K562 (cell line): Measurements from ENCODE around the gene TRIO. TPM values are rescaled to one million over a fixed set of nuclear protein-coding genes. Genes with fewer than 3 reads are reported as not detected.

Experiments used
- ATAC-seq: fragments of 200-7000 bp; cut with Tn5 transposase; 3 replicates; pipeline ENCODE4 v1.9.1; 2020; ENCODE audit warnings: moderate library complexity
- BruUV-seq: library from RNA; stranded (reverse); fragments of 400-500 nt; replicated peaks from 2 replicates; lab custom pipeline; 2021; lab: Mats Ljungman, UMichigan
- CTCF ChIA-PET: fragments of 300-600 bp; formaldehyde crosslinking; extraction: SDS; loops from one replicate; lab custom pipeline; 2021; ENCODE audit warnings: low intra/inter-chr PET ratio; lab: Yijun Ruan, JAX
- POLR2A ChIA-PET: fragments of 300-600, 350-650 bp; sonication (Branson Sonifier 250); formaldehyde crosslinking; extraction: SDS; loops from one replicate; lab custom pipeline; 2021; ENCODE audit warnings: antibody characterized with exemption, inconsistent platforms; lab: Yijun Ruan, JAX
- DNase-seq, 4 experiments: peaks; one replicate each; pipeline versions ENCODE4 v3.0.0 to v3.0.0-alpha.2; 2011 to 2018; ENCODE audit warnings: low spot score in 3 of 4, mixed read lengths in 3 of 4; ENCODE audit errors: extremely low read depth in 1 of 4
- FAIRE-seq: peaks from 2 replicates; lab custom pipeline; 2011; peaks lifted over from hg19 to GRCh38; lab: Jason Lieb, UNC
- H2AFZ ChIP-seq: 2 replicates; pipeline ENCODE4 v1.6.0; 2011; ENCODE audit warnings: low read depth, low read length, control low read depth, inconsistent platforms
- H3K27ac ChIP-seq: fragments of 200-600 bp; 3 replicates; pipeline ENCODE4 v1.8.0; 2011; ENCODE audit warnings: low read depth, mild to moderate bottlenecking, control low read depth, inconsistent platforms, low read length, moderate library complexity, mixed read lengths; ENCODE audit errors: extremely low read depth
- H3K27me3 ChIP-seq, 2 experiments: fragments of 300-600 bp in 1 of 2; 2 replicates in 1 of 2; 3 replicates in 1 of 2; pipeline versions ENCODE4 v1.6.0 to v1.8.0; 2011; ENCODE audit warnings: inconsistent platforms in 2 of 2, low read length in 2 of 2, mild to moderate bottlenecking in 1 of 2, mixed read lengths in 1 of 2, moderate library complexity in 1 of 2; ENCODE audit not compliant: control insufficient read depth in 2 of 2, insufficient read depth in 2 of 2
- H3K36me3 ChIP-seq: fragments of 300-600 bp; 3 replicates; pipeline ENCODE4 v1.8.0; 2011; ENCODE audit warnings: mild to moderate bottlenecking, low read length, inconsistent platforms; ENCODE audit not compliant: control insufficient read depth, insufficient read depth
- H3K4me1 ChIP-seq, 2 experiments: fragments of 200-600 bp in 1 of 2; replicated peaks in 1 of 2; 2 replicates in 1 of 2; 3 replicates in 1 of 2; pipeline versions ENCODE4 v1.5.1 to v1.8.0; 2011; ENCODE audit warnings: inconsistent platforms in 2 of 2, low read length in 2 of 2, mild to moderate bottlenecking in 1 of 2, mixed read lengths in 1 of 2, moderate library complexity in 1 of 2; ENCODE audit not compliant: control insufficient read depth in 2 of 2, insufficient read depth in 2 of 2
- H3K4me2 ChIP-seq: 2 replicates; pipeline ENCODE4 v1.6.1; 2011; ENCODE audit warnings: low read length, control low read depth, inconsistent platforms, mixed read lengths; ENCODE audit not compliant: insufficient read depth
- H3K4me3 ChIP-seq: fragments of 200-600 bp; sonication (generic), shearing (Covaris generic); 2 replicates; pipeline ENCODE4 v1.5.1; 2016; ENCODE audit warnings: control low read depth, inconsistent platforms
- H3K79me2 ChIP-seq: fragments of 200-600 bp; 3 replicates; pipeline ENCODE4 v1.8.0; 2011; ENCODE audit warnings: low read length, inconsistent platforms; ENCODE audit not compliant: control insufficient read depth, insufficient read depth
- H3K9ac ChIP-seq, 2 experiments: 2 replicates each; pipeline versions ENCODE4 v1.6.0 to v1.6.1; 2011; ENCODE audit warnings: low read depth in 2 of 2, low read length in 2 of 2, control low read depth in 1 of 2, inconsistent platforms in 1 of 2, mild to moderate bottlenecking in 1 of 2, mixed read lengths in 1 of 2; ENCODE audit not compliant: insufficient read depth in 1 of 2
- H3K9me1 ChIP-seq: one replicate; pipeline ENCODE4 v1.6.0; 2011; ENCODE audit warnings: inconsistent platforms, mild to moderate bottlenecking, low read length, moderate library complexity; ENCODE audit not compliant: control insufficient read depth, insufficient read depth
- H3K9me3 ChIP-seq: replicated peaks from 2 replicates; pipeline ENCODE4 v1.5.1; 2011; ENCODE audit warnings: low read depth, low read length, inconsistent platforms; ENCODE audit not compliant: control insufficient read depth, insufficient read depth
- H4K20me1 ChIP-seq: replicated peaks from 2 replicates; pipeline ENCODE4 v1.6.1; 2011; ENCODE audit warnings: low read length, inconsistent platforms, mixed read lengths; ENCODE audit not compliant: control insufficient read depth, insufficient read depth
- CBFB ChIP-seq: sonication (generic); formaldehyde crosslinking; IDR thresholded peaks from 2 replicates; pipeline ENCODE4 v1.4.0; 2020; ENCODE audit warnings: mild to moderate bottlenecking, missing genetic modification reagents
- E2F8 ChIP-seq: fragments of 450-650 bp; IDR thresholded peaks from 2 replicates; pipeline ENCODE4 v1.7.1; 2018; ENCODE audit warnings: mild to moderate bottlenecking, low read depth; ENCODE audit not compliant: partially characterized antibody
- FOXA1 ChIP-seq: fragments of 450-650 bp; IDR thresholded peaks from 2 replicates; pipeline ENCODE4 v1.6.1; 2016; ENCODE audit warnings: mild to moderate bottlenecking, borderline replicate concordance
- FOXP1 ChIP-seq: sonication (generic); formaldehyde crosslinking; IDR thresholded peaks from 2 replicates; pipeline ENCODE4 v1.8.0; 2022; ENCODE audit warnings: mild to moderate bottlenecking, missing genetic modification reagents
- MECOM ChIP-seq: fragments of 250-450 bp; sonication (Bioruptor Pico); IDR thresholded peaks from 2 replicates; pipeline ENCODE4 v1.8.0; 2022; ENCODE audit warnings: inconsistent platforms
- POLR2G ChIP-seq: fragments of 200-400 bp; formaldehyde crosslinking; IDR thresholded peaks from 2 replicates; pipeline ENCODE4 v1.6.1; 2017; ENCODE audit warnings: low read depth, mild to moderate bottlenecking, antibody characterized with exemption, low read length, moderate library complexity
- STAG1 ChIP-seq: sonication (generic); formaldehyde crosslinking; IDR thresholded peaks from 2 replicates; pipeline ENCODE4 v1.5.0; 2020; ENCODE audit warnings: missing genetic modification reagents, borderline replicate concordance
- SUPT5H ChIP-seq: fragments of 450-650 bp; IDR thresholded peaks from 2 replicates; pipeline ENCODE4 v1.6.1; 2016
- TAF1 ChIP-seq: IDR thresholded peaks from 2 replicates; pipeline ENCODE4 v1.6.1; 2011; ENCODE audit warnings: mild to moderate bottlenecking, low read length, moderate library complexity; ENCODE audit not compliant: insufficient read depth, control insufficient read depth, severe bottlenecking; ENCODE audit errors: extremely low read depth
- ZC3H8 ChIP-seq: fragments of 450-650 bp; IDR thresholded peaks from 2 replicates; pipeline ENCODE4 v1.6.1; 2017
- WGBS: fragments of 100-300 bp; shearing (Covaris generic); methylation state at CpG from one replicate; pipeline ENCODE4 v1.1.6; 2016; ENCODE audit warnings: low coverage, mixed read lengths; ENCODE audit not compliant: insufficient coverage; ENCODE audit errors: missing lambda C conversion rate; 5-methylcytosine and 5-hydroxymethylcytosine counted together
- in situ Hi-C: fragments of 300-500 bp; cut with MboI; formaldehyde crosslinking; loops from 4 replicates; pipeline ENCODE4 v1.15.0; 2018; ENCODE audit warnings: inconsistent platforms, mixed read lengths
- intact Hi-C: fragments of 100-400 bp; cut with micrococcal nuclease; formaldehyde crosslinking; loops from 2 replicates; pipeline ENCODE4 v1.14.2; 2022
- polyA plus RNA-seq, 8 experiments: library from polyadenylated mRNA; depleted of rRNA in 4 of 8; stranded (reverse) in 5 of 8; unstranded in 3 of 8; fragments of >200 nt; fragmentation: Nextera tagmentation in 2 of 8; fragmentation: Illumina TruSeq in 1 of 8; extraction: Ambion mirVana in 2 of 8; extraction: Trizol in 1 of 8; gene quantifications; 2 replicates each; pipeline versions ENCODE4 v1.2.1 to v1.2.3, GENCODE V29; 2011 to 2014; ENCODE audit warnings: inconsistent platforms in 1 of 8, missing spikeins in 1 of 8
- total RNA-seq, 7 experiments: library from RNA; depleted of rRNA in 6 of 7; stranded (reverse); fragments of >200 nt in 6 of 7; fragmentation: Illumina TruSeq in 2 of 7; extraction: Trizol in 2 of 7; gene quantifications; 2 replicates each; pipeline versions ENCODE4 v1.2.1 to v1.2.3, GENCODE V29; 2011 to 2021; ENCODE audit warnings: low replicate concordance in 1 of 7
- TF ChIP-seq, protein P1 (sequence below), 3 experiments: IDR thresholded peaks in 2 of 3; conservative IDR thresholded peaks in 1 of 3; 2 replicates each; pipeline ENCODE4 v1.5.1; 2011 to 2012; ENCODE audit warnings: low read length in 3 of 3, mild to moderate bottlenecking in 3 of 3, control low read depth in 2 of 3, improper control_type of control experiment in 1 of 3, inconsistent platforms in 1 of 3, low read depth in 1 of 3, mixed read lengths in 1 of 3, moderate library complexity in 1 of 3; ENCODE audit not compliant: insufficient read depth in 2 of 3

TRIO gene
- total and polyA plus RNA-seq, 9 of the 15 experiments (the other 6 are each of a cell fraction or from before 2014, with no cell fraction given) = 0.24 to 5.0 (median 1.1) TPM

DNA sequence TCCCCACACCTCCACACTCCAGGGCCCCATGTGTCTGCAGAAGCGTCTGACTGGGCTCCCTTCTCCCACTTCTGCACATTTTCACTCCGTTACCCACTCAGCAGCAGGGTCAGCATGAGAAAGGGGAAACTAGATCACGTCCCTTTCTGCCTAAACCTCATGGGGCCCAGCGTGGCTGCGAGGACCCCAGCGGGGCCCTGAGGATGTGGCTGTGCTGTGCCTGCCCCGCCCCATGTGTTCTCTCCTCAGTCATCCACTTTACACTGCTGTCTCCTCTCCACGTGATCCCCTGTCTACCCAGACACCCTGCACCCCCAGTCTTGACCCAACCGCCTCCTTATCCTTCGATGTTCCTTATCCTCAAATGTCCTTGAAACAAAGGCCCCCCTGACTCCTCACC lies 378.6 kb downstream of the TRIO start:
- Histone ChIP-seq H3K4me2 (no peak overlapping the region), H4K20me1 (no peaks in the 10 kb centered on the region), H3K79me2 (no peaks in the 10 kb centered on the region), H3K9me3 (no peaks in the 10 kb centered on the region), H3K9me1 (no peaks in the 10 kb centered on the region), H3K36me3 (no peaks in the 10 kb centered on the region), H3K27me3 (peaks cover 0 to 5% of the 10 kb centered on the region in 2 experiments; a peak in 2 of 5 replicates), H3K9ac (no peak overlapping the region), H2AFZ (no peak overlapping the region), H3K4me3 (no peak overlapping the region), H3K27ac (no peak overlapping the region), H3K4me1 (no peaks in the 10 kb centered on the region)
- POLR2A ChIA-PET = no interaction called here
- no TSS peak for BruUV-seq
- CTCF ChIA-PET = no interaction called here
- WGBS = 0% methylated on average over 10 of the region's 10 CpGs
- no peak for TF ChIP-seq SUPT5H
- TF ChIP-seq, protein P1, sequence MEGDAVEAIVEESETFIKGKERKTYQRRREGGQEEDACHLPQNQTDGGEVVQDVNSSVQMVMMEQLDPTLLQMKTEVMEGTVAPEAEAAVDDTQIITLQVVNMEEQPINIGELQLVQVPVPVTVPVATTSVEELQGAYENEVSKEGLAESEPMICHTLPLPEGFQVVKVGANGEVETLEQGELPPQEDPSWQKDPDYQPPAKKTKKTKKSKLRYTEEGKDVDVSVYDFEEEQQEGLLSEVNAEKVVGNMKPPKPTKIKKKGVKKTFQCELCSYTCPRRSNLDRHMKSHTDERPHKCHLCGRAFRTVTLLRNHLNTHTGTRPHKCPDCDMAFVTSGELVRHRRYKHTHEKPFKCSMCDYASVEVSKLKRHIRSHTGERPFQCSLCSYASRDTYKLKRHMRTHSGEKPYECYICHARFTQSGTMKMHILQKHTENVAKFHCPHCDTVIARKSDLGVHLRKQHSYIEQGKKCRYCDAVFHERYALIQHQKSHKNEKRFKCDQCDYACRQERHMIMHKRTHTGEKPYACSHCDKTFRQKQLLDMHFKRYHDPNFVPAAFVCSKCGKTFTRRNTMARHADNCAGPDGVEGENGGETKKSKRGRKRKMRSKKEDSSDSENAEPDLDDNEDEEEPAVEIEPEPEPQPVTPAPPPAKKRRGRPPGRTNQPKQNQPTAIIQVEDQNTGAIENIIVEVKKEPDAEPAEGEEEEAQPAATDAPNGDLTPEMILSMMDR (IDR thresholded peaks at IDR 0.05 in 2 of 3, conservative IDR thresholded peaks at IDR 0.05 in 1 of 3; ENCODE audit: insufficient read depth in 2 of 3, low read depth in 1 of 3, low read length in 3 of 3) = no peak
- TF ChIP-seq FOXA1 = no peak
- ATAC-seq = no peak
- DNase-seq = no peak
- in situ Hi-C loops (no loop called here), intact Hi-C loops (no loop called here)
- FAIRE-seq = no peak

- Histone ChIP-seq H3K27ac (no peak overlapping the region), H3K9me1 (no peaks in the 10 kb centered on the region), H4K20me1 (no peaks in the 10 kb centered on the region), H3K4me1 (no peaks in the 10 kb centered on the region), H3K4me3 (no peak overlapping the region), H2AFZ (no peak overlapping the region), H3K9me3 (no peaks in the 10 kb centered on the region), H3K27me3 (peaks cover 0 to 5% of the 10 kb centered on the region in 2 experiments; a peak in 2 of 5 replicates), H3K4me2 (no peak overlapping the region), H3K36me3 (no peaks in the 10 kb centered on the region), H3K79me2 (no peaks in the 10 kb centered on the region), H3K9ac (no peak overlapping the region)
- intact Hi-C loops (no loop called here), in situ Hi-C loops (no loop called here)
- DNase-seq (no peak), ATAC-seq (no peak), FAIRE-seq (no peak)
- 0% methylated on average over 2 of the region's 2 CpGs for WGBS
- no TSS peak for BruUV-seq
- ChIA-PET POLR2A (no interaction called here), CTCF (no interaction called here)
- TF ChIP-seq E2F8 (no peak), MECOM (CRISPR knock-in tag) (no peak), CBFB (no peak), FOXP1 (CRISPR knock-in tag) (no peak), STAG1 (no peak), TAF1 (no peak), ZC3H8 (no peak), POLR2G (no peak)
Observed at GRCh38 chr5:14522721-14523120, 379.6 kb downstream of the TRIO start.
